Measurements from ENCODE around the gene DLGAP3. TPM values are rescaled to one million over a fixed set of nuclear protein-coding genes. Genes with fewer than 3 reads are reported as not detected.

DLGAP3 gene
- total and polyA plus RNA-seq, 2 of the 13 experiments (the other 11 are each of a cell fraction or from before 2014, with no cell fraction given): 0.03 to 0.04 TPM

DNA sequence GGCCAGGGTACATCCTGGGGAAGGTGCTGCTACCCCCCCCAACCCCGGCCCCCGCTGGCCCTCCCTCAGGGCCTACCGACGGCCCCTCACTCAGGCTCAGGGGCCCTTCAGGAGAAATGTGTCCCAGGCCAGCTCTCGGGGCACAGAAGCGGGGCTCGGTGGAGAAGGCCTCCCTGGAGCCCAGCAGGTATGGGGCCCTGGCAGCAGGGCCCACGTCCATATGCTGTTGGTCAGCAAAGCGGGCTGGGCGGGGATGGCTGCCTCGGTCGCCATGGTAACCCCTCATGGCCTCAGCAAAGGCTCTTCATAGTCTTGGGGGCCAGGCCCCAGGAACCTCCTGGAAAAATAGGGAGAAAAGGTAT lies 24.4 kb downstream of the DLGAP3 start:
- ChIA-PET POLR2A (no interaction called here), CTCF (ENCODE audit: low intra/inter-chr PET ratio, low total read pairs) (no interaction called here)
- TF ChIP-seq PHF8 (CRISPR knock-in tag; IDR thresholded peaks at IDR 0.05): no peak
- no TSS peak for BruUV-seq (replicated peaks)
- no peaks in the 10 kb centered on the region for H3K9me3 ChIP-seq (ENCODE audit: low read length)
- no peak overlapping the region for H3K4me2 ChIP-seq (ENCODE audit: low read depth, low read length)
- DNase-seq (ENCODE audit: low spot score): no peak
- H3K9ac ChIP-seq (ENCODE audit: insufficient read depth, low read depth, low read length): no peak overlapping the region
- in situ Hi-C loops (cut with HindIII; ENCODE audit: extremely low pct_ligation_motif_present, low pct_unique_long_range_greater_than_20kb) (no loop called here), intact Hi-C loops (cut with micrococcal nuclease; ENCODE audit: unreplicated experiment) (no loop called here)
- no peaks in the 10 kb centered on the region for H4K20me1 ChIP-seq (ENCODE audit: insufficient read depth, low read length)
- ATAC-seq: no peak
- no peak for FAIRE-seq
- no peak overlapping the region for H2AFZ ChIP-seq (ENCODE audit: low read length)
- H3K79me2 ChIP-seq (ENCODE audit: insufficient read depth, low read length): no peaks in the 10 kb centered on the region
- H3K4me3 ChIP-seq (replicated peaks in 1 of 3; ENCODE audit: insufficient read depth in 1 of 3, low read depth in 2 of 3, low read length in 3 of 3): no peak overlapping the region
- H3K36me3 ChIP-seq (replicated peaks in 1 of 2; ENCODE audit: control insufficient read depth in 1 of 2, insufficient read depth in 2 of 2, low read length in 2 of 2): no peaks in the 10 kb centered on the region
- WGBS (ENCODE audit: low lambda C conversion rate): no CpG with 5 or more reads among the region's 12 CpGs
- H3K27me3 ChIP-seq (ENCODE audit: control insufficient read depth in 1 of 2, insufficient read depth in 2 of 2, low read length in 2 of 2): peaks cover 4 to 43% of the 10 kb centered on the region in 2 experiments
- H3K27ac ChIP-seq (ENCODE audit: extremely low read length, insufficient read depth, low read length): no peak overlapping the region
- no peaks in the 10 kb centered on the region for H3K4me1 ChIP-seq (ENCODE audit: insufficient read depth, low read length)

GRCh38 chr1:34904236-34905097 lies 25.0 kb downstream of the DLGAP3 start:
- ATAC-seq (peak; percentile 62), FAIRE-seq (no peak), DNase-seq (ENCODE audit: low spot score) (no peak)
- no peak overlapping the region for H2AFZ ChIP-seq (ENCODE audit: low read length)
- no peak overlapping the region for H3K27ac ChIP-seq (ENCODE audit: extremely low read length, insufficient read depth, low read length)
- H3K4me3 ChIP-seq (replicated peaks in 1 of 3; ENCODE audit: insufficient read depth in 1 of 3, low read depth in 2 of 3, low read length in 3 of 3): no peak overlapping the region
- intact Hi-C loops (cut with micrococcal nuclease; ENCODE audit: unreplicated experiment): no loop called here
- H3K4me1 ChIP-seq (ENCODE audit: insufficient read depth, low read length): no peaks in the 10 kb centered on the region
- no peaks in the 10 kb centered on the region for H4K20me1 ChIP-seq (ENCODE audit: insufficient read depth, low read length)
- H3K27me3 ChIP-seq (ENCODE audit: control insufficient read depth in 1 of 2, insufficient read depth in 2 of 2, low read length in 2 of 2): peaks cover 4 to 49% of the 10 kb centered on the region in 2 experiments; a peak in 4 of 5 replicates
- in situ Hi-C loops (cut with HindIII; ENCODE audit: extremely low pct_ligation_motif_present, low pct_unique_long_range_greater_than_20kb): no loop called here
- no peaks in the 10 kb centered on the region for H3K9me3 ChIP-seq (ENCODE audit: low read length)
- no TSS peak for BruUV-seq (replicated peaks)
- no peak overlapping the region for H3K9ac ChIP-seq (ENCODE audit: insufficient read depth, low read depth, low read length)
- ChIA-PET POLR2A (no interaction called here), CTCF (ENCODE audit: low intra/inter-chr PET ratio, low total read pairs) (no interaction called here)
- no peaks in the 10 kb centered on the region for H3K36me3 ChIP-seq (replicated peaks in 1 of 2; ENCODE audit: control insufficient read depth in 1 of 2, insufficient read depth in 2 of 2, low read length in 2 of 2)
- H3K4me2 ChIP-seq (ENCODE audit: low read depth, low read length): no peak overlapping the region
- 34% methylated on average over 15 of the region's 33 CpGs for WGBS (ENCODE audit: low lambda C conversion rate)
- no peaks in the 10 kb centered on the region for H3K79me2 ChIP-seq (ENCODE audit: insufficient read depth, low read length)
- no peak for TF ChIP-seq ZNF138 (CRISPR knock-in tag; IDR thresholded peaks at IDR 0.05; ENCODE audit: low read depth)
- TF ChIP-seq RELA (CRISPR knock-in tag; IDR thresholded peaks at IDR 0.05): no peak
- TF ChIP-seq HNRNPUL1 (IDR thresholded peaks at IDR 0.05; ENCODE audit: low read depth, low read length): no peak
- no peak for TF ChIP-seq HNF1A (IDR thresholded peaks at IDR 0.05; ENCODE audit: low read depth)
- TF ChIP-seq HNF1A (CRISPR knock-in tag; IDR thresholded peaks at IDR 0.05; ENCODE audit: borderline replicate concordance): no peak
- no peak for TF ChIP-seq ZNF781 (CRISPR knock-in tag; IDR thresholded peaks at IDR 0.05; ENCODE audit: borderline replicate concordance, not compliant biosample characterization)
- TF ChIP-seq, protein P1, sequence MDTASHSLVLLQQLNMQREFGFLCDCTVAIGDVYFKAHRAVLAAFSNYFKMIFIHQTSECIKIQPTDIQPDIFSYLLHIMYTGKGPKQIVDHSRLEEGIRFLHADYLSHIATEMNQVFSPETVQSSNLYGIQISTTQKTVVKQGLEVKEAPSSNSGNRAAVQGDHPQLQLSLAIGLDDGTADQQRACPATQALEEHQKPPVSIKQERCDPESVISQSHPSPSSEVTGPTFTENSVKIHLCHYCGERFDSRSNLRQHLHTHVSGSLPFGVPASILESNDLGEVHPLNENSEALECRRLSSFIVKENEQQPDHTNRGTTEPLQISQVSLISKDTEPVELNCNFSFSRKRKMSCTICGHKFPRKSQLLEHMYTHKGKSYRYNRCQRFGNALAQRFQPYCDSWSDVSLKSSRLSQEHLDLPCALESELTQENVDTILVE (CRISPR knock-in tag; IDR thresholded peaks at IDR 0.05): no peak
- TF ChIP-seq NRL (CRISPR knock-in tag; IDR thresholded peaks at IDR 0.05; ENCODE audit: borderline replicate concordance): no peak

Data from HepG2 (cell line).